Panc1 (cell line): Measurements from ENCODE around the gene ZNF160.

Experiments used
- POLR2AphosphoS5 ChIP-seq: IDR thresholded peaks from 2 replicates; pipeline ENCODE4 v1.6.1; 2012; ENCODE audit warnings: mild to moderate bottlenecking, low read depth, low read length, moderate library complexity
- SIN3A ChIP-seq: IDR thresholded peaks from 2 replicates; pipeline ENCODE4 v1.6.1; 2012; ENCODE audit warnings: low read depth, mild to moderate bottlenecking, low read length, moderate library complexity, borderline replicate concordance; ENCODE audit not compliant: insufficient read depth
- TF ChIP-seq, protein P1 (sequence below): fragments of 450-650 bp; IDR thresholded peaks from 2 replicates; pipeline ENCODE4 v1.5.1; 2017; ENCODE audit warnings: mild to moderate bottlenecking
- TF ChIP-seq, protein P2 (sequence below), 2 experiments: IDR thresholded peaks; 2 replicates each; pipeline ENCODE4 v1.6.1; 2011 to 2012; ENCODE audit warnings: low read depth in 2 of 2, control low read depth in 1 of 2, low read length in 1 of 2, mild to moderate bottlenecking in 1 of 2, moderate library complexity in 1 of 2; ENCODE audit not compliant: insufficient read depth in 1 of 2

DNA sequence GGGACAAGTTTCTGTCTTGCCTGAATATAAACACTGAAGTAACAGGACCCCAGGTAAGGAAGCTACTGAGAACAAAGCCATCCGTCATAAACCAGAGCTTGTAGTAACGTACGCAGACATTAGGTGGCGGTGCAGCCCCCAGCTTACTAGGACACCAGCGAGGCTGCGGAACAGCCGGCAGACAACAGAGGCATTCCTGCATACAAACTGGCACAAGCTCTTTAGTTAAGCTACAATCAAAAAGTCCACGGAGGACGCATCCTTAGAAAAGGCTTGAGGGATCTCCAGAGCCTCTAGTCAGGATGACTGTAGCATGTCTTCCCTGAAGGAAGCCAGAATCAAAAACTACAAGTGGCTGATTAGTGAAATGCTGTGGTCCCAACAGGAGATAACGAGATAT is 26.2 kb downstream of the ZNF160 start:
- TF ChIP-seq, protein P1, sequence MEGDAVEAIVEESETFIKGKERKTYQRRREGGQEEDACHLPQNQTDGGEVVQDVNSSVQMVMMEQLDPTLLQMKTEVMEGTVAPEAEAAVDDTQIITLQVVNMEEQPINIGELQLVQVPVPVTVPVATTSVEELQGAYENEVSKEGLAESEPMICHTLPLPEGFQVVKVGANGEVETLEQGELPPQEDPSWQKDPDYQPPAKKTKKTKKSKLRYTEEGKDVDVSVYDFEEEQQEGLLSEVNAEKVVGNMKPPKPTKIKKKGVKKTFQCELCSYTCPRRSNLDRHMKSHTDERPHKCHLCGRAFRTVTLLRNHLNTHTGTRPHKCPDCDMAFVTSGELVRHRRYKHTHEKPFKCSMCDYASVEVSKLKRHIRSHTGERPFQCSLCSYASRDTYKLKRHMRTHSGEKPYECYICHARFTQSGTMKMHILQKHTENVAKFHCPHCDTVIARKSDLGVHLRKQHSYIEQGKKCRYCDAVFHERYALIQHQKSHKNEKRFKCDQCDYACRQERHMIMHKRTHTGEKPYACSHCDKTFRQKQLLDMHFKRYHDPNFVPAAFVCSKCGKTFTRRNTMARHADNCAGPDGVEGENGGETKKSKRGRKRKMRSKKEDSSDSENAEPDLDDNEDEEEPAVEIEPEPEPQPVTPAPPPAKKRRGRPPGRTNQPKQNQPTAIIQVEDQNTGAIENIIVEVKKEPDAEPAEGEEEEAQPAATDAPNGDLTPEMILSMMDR: no peak
- TF ChIP-seq POLR2AphosphoS5: no peak
- TF ChIP-seq, protein P2, sequence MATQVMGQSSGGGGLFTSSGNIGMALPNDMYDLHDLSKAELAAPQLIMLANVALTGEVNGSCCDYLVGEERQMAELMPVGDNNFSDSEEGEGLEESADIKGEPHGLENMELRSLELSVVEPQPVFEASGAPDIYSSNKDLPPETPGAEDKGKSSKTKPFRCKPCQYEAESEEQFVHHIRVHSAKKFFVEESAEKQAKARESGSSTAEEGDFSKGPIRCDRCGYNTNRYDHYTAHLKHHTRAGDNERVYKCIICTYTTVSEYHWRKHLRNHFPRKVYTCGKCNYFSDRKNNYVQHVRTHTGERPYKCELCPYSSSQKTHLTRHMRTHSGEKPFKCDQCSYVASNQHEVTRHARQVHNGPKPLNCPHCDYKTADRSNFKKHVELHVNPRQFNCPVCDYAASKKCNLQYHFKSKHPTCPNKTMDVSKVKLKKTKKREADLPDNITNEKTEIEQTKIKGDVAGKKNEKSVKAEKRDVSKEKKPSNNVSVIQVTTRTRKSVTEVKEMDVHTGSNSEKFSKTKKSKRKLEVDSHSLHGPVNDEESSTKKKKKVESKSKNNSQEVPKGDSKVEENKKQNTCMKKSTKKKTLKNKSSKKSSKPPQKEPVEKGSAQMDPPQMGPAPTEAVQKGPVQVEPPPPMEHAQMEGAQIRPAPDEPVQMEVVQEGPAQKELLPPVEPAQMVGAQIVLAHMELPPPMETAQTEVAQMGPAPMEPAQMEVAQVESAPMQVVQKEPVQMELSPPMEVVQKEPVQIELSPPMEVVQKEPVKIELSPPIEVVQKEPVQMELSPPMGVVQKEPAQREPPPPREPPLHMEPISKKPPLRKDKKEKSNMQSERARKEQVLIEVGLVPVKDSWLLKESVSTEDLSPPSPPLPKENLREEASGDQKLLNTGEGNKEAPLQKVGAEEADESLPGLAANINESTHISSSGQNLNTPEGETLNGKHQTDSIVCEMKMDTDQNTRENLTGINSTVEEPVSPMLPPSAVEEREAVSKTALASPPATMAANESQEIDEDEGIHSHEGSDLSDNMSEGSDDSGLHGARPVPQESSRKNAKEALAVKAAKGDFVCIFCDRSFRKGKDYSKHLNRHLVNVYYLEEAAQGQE (IDR thresholded peaks at IDR 0.05; ENCODE audit: insufficient read depth in 1 of 2, low read depth in 2 of 2, low read length in 1 of 2): no peak
- TF ChIP-seq SIN3A: no peak
